Spleen (tissue), 7 donors: ENCODE data around the gene HOXC6.

ENCODE experiments used
- CTCF ChIP-seq, 11 experiments: fragments of 200-600 bp in 7 of 11; fragments of 450-650 bp in 4 of 11; sonication (generic) in 4 of 11; IDR thresholded peaks in 8 of 11; conservative IDR thresholded peaks in 3 of 11; 1 replicate in 7 of 11; 2 replicates in 4 of 11; pipeline versions ENCODE4 v1.4.0 to v1.8.0; 2016 to 2021; ENCODE audit warnings: antibody characterized with exemption in 11 of 11, inconsistent platforms in 4 of 11, mild to moderate bottlenecking in 1 of 11
- POLR2AphosphoS5 ChIP-seq, 3 donors: sonication (generic); formaldehyde crosslinking; IDR thresholded peaks; one replicate each; pipeline ENCODE4 v1.5.1; 2017; ENCODE audit warnings: antibody characterized with exemption in 3 of 3
- donor health status: DM: no; HTN: no; CAD: no; lungs with moderate emphysema.
- donor health status: DM: no; HTN: no; CAD: no.
- donor health status: DM: no; HTN: no; CAD: no.

- TF ChIP-seq CTCF (IDR thresholded peaks at IDR 0.05 in 8 of 11, conservative IDR thresholded peaks at IDR 0.05 in 3 of 11) (no peak), POLR2AphosphoS5 (IDR thresholded peaks at IDR 0.05) (no peak)
Measured at GRCh38 chr12:53990311-53991076, 37.7 kb upstream of the HOXC6 start.
